Breast epithelium (tissue), 3 donors: ENCODE results near the gene SH3TC1.

Experiments
- POLR2A ChIP-seq: fragments of 450-650 bp; IDR thresholded peaks from one replicate; pipeline ENCODE4 v1.6.1; 2016; ENCODE audit warnings: antibody characterized with exemption, mild to moderate bottlenecking, moderate library complexity
- POLR2AphosphoS5 ChIP-seq, 3 donors: sonication (generic); formaldehyde crosslinking; IDR thresholded peaks; one replicate each; pipeline ENCODE4 v1.6.1; 2017; ENCODE audit warnings: antibody characterized with exemption in 3 of 3
- TF ChIP-seq, protein P1 (sequence below), 3 donors: fragments of 450-650 bp; IDR thresholded peaks; one replicate each; pipeline ENCODE4 v1.5.1; 2016 to 2017; ENCODE audit warnings: antibody characterized with exemption in 3 of 3, mild to moderate bottlenecking in 3 of 3, moderate library complexity in 3 of 3

DNA sequence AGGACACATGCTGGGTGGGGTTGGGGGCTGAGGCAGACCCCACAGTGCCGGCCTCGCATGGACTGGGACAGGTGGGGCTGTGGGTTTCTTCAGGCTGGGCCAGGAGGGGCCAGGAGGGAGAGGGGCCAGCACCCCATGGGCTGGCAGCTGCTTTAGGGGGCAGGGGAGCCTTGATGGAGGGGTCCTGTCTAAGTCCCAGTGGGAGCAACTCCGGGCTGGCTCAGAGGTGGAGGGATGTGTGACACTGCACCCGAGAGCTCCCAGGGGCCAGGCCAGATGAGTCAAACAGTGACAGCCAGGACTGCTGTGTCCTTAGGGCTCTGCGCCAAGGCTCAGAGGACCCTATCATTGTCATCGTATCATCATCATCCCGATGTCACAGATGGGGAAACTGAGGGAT is 36.1 kb upstream of the SH3TC1 start:
- TF ChIP-seq POLR2A, result no peak
- no peak for TF ChIP-seq POLR2AphosphoS5 (IDR thresholded peaks at IDR 0.05)
- TF ChIP-seq, protein P1, sequence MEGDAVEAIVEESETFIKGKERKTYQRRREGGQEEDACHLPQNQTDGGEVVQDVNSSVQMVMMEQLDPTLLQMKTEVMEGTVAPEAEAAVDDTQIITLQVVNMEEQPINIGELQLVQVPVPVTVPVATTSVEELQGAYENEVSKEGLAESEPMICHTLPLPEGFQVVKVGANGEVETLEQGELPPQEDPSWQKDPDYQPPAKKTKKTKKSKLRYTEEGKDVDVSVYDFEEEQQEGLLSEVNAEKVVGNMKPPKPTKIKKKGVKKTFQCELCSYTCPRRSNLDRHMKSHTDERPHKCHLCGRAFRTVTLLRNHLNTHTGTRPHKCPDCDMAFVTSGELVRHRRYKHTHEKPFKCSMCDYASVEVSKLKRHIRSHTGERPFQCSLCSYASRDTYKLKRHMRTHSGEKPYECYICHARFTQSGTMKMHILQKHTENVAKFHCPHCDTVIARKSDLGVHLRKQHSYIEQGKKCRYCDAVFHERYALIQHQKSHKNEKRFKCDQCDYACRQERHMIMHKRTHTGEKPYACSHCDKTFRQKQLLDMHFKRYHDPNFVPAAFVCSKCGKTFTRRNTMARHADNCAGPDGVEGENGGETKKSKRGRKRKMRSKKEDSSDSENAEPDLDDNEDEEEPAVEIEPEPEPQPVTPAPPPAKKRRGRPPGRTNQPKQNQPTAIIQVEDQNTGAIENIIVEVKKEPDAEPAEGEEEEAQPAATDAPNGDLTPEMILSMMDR (IDR thresholded peaks at IDR 0.05), result no peak
